HEK293 (cell line): ENCODE data around the gene SWI5.

Source experiments
- CTCF ChIA-PET: fragments of 350-600 bp; formaldehyde crosslinking; extraction: SDS; loops from one replicate; lab custom pipeline; 2021; ENCODE audit warnings: antibody characterized with exemption; lab: Yijun Ruan, JAX
- POLR2A ChIA-PET: fragments of 300-600 bp; formaldehyde crosslinking; extraction: SDS; loops from one replicate; lab custom pipeline; 2020; ENCODE audit warnings: antibody characterized with exemption, inconsistent platforms; lab: Yijun Ruan, JAX
- H3K27ac ChIP-seq: fragments of 200-500 bp; sonication (Bioruptor generic); 2 replicates; pipeline ENCODE4 v1.5.1; 2014; ENCODE audit warnings: low read depth, low read length, control low read depth, inconsistent platforms; ENCODE audit errors: extremely low read depth
- H3K36me3 ChIP-seq, 2 experiments: fragments of 200-500 bp in 1 of 2; sonication (Bioruptor generic) in 1 of 2; 1 replicate in 1 of 2; 2 replicates in 1 of 2; pipeline ENCODE4 v1.5.1; 2014 to 2017; ENCODE audit warnings: inconsistent platforms in 2 of 2, low read length in 2 of 2; ENCODE audit not compliant: control insufficient read depth in 2 of 2, insufficient read depth in 1 of 2
- H3K4me1 ChIP-seq: fragments of 200-500 bp; sonication (Bioruptor generic); 2 replicates; pipeline ENCODE4 v1.5.1; 2014; ENCODE audit warnings: mild to moderate bottlenecking, low read length, inconsistent platforms; ENCODE audit not compliant: control insufficient read depth, insufficient read depth
- H3K4me3 ChIP-seq: 2 replicates; pipeline ENCODE4 v1.5.1; 2011; ENCODE audit warnings: low read depth, mild to moderate bottlenecking, control low read depth, low read length, moderate library complexity
- H3K9me3 ChIP-seq: fragments of 200-500 bp; sonication (Bioruptor generic); 2 replicates; pipeline ENCODE4 v1.5.1; 2014; ENCODE audit warnings: low read depth, low read length, inconsistent platforms; ENCODE audit not compliant: control insufficient read depth, insufficient read depth
- BCL11B ChIP-seq: fragments of 450-650 bp; formaldehyde crosslinking; IDR thresholded peaks from 2 replicates; pipeline ENCODE4 v1.5.1; 2016; ENCODE audit warnings: low read depth, missing biosample characterization, missing genetic modification characterization
- EGR2 ChIP-seq: fragments of 450-650 bp; formaldehyde crosslinking; IDR thresholded peaks from 2 replicates; pipeline ENCODE4 v1.5.1; 2016; ENCODE audit warnings: low read depth, missing biosample characterization, missing genetic modification characterization
- GLI2 ChIP-seq: fragments of 450-650 bp; formaldehyde crosslinking; IDR thresholded peaks from 2 replicates; pipeline ENCODE4; 2017; ENCODE audit warnings: missing biosample characterization, missing genetic modification characterization, low read depth, borderline replicate concordance
- KLF16 ChIP-seq: fragments of 450-650 bp; formaldehyde crosslinking; IDR thresholded peaks from 2 replicates; pipeline ENCODE4 v1.5.1; 2017; ENCODE audit warnings: missing biosample characterization, missing genetic modification characterization
- KLF8 ChIP-seq: fragments of 450-650 bp; formaldehyde crosslinking; IDR thresholded peaks from 2 replicates; pipeline ENCODE4 v1.5.1; 2016; ENCODE audit warnings: missing biosample characterization, missing genetic modification characterization
- OVOL3 ChIP-seq: fragments of 450-650 bp; formaldehyde crosslinking; IDR thresholded peaks from 2 replicates; pipeline ENCODE4 v1.5.1; 2016; ENCODE audit warnings: missing biosample characterization, missing genetic modification characterization
- SALL2 ChIP-seq: fragments of 450-650 bp; formaldehyde crosslinking; IDR thresholded peaks from 2 replicates; pipeline ENCODE4 v1.5.0; 2017; ENCODE audit warnings: missing biosample characterization, mild to moderate bottlenecking, missing genetic modification characterization, borderline replicate concordance
- YY2 ChIP-seq: fragments of 450-650 bp; formaldehyde crosslinking; IDR thresholded peaks from 2 replicates; pipeline ENCODE4 v1.5.1; 2016; ENCODE audit warnings: missing biosample characterization, missing genetic modification characterization
- ZFHX2 ChIP-seq: fragments of 450-650 bp; formaldehyde crosslinking; conservative IDR thresholded peaks from 2 replicates; pipeline ENCODE4 v1.5.1; 2016; ENCODE audit warnings: missing biosample characterization, missing genetic modification characterization
- ZNF140 ChIP-seq: fragments of 450-650 bp; formaldehyde crosslinking; IDR thresholded peaks from 2 replicates; pipeline ENCODE4 v1.5.1; 2016; ENCODE audit warnings: missing biosample characterization, missing genetic modification characterization
- ZNF146 ChIP-seq: fragments of 450-650 bp; formaldehyde crosslinking; IDR thresholded peaks from 2 replicates; pipeline ENCODE4 v1.5.1; 2016; ENCODE audit warnings: missing biosample characterization, missing genetic modification characterization
- ZNF19 ChIP-seq: fragments of 450-650 bp; formaldehyde crosslinking; IDR thresholded peaks from 2 replicates; pipeline ENCODE4; 2016; ENCODE audit warnings: missing biosample characterization, missing genetic modification characterization, low read depth
- ZNF248 ChIP-seq: fragments of 450-650 bp; formaldehyde crosslinking; IDR thresholded peaks from 2 replicates; pipeline ENCODE4 v1.5.1; 2017; ENCODE audit warnings: missing biosample characterization, missing genetic modification characterization
- ZNF26 ChIP-seq: fragments of 450-650 bp; formaldehyde crosslinking; IDR thresholded peaks from 2 replicates; pipeline ENCODE4 v1.5.1; 2016; ENCODE audit warnings: missing biosample characterization, missing genetic modification characterization
- ZNF341 ChIP-seq: fragments of 450-650 bp; formaldehyde crosslinking; IDR thresholded peaks from 2 replicates; pipeline ENCODE4; 2016; ENCODE audit warnings: low read depth, missing biosample characterization, missing genetic modification characterization
- ZNF518A ChIP-seq: fragments of 450-650 bp; formaldehyde crosslinking; conservative IDR thresholded peaks from 2 replicates; pipeline ENCODE4 v1.5.1; 2016; ENCODE audit warnings: low read depth, missing biosample characterization, missing genetic modification characterization
- ZNF560 ChIP-seq: fragments of 450-650 bp; formaldehyde crosslinking; IDR thresholded peaks from 2 replicates; pipeline ENCODE4 v1.5.1; 2017; ENCODE audit warnings: missing biosample characterization, missing genetic modification characterization, borderline replicate concordance
- ZNF626 ChIP-seq: fragments of 450-650 bp; sonication (Bioruptor Pico); formaldehyde crosslinking; IDR thresholded peaks from 2 replicates; pipeline ENCODE4 v1.5.1; 2018; ENCODE audit warnings: missing biosample characterization, missing genetic modification characterization, inconsistent platforms
- ZNF670 ChIP-seq: fragments of 450-650 bp; formaldehyde crosslinking; IDR thresholded peaks from 2 replicates; pipeline ENCODE4 v1.5.1; 2016; ENCODE audit warnings: missing biosample characterization, missing genetic modification characterization, low read depth
- ZNF692 ChIP-seq: fragments of 450-650 bp; formaldehyde crosslinking; IDR thresholded peaks from 2 replicates; pipeline ENCODE4 v1.5.1; 2016; ENCODE audit warnings: missing biosample characterization, missing genetic modification characterization

SWI5 gene

GRCh38 chr9:128251732-128252100 lies 24.4 kb upstream of the SWI5 start:
- CTCF ChIA-PET, result interaction anchor here (1.0 to 1.2 kb wide), 2 partner anchors 12 to 41 kb away, joined by 3 to 4 read pairs; no protein-coding TSS in a partner anchor
- POLR2A ChIA-PET, result interaction anchor here (1.9 kb wide), 1 partner anchor 24 kb away, joined by 7 read pairs; the partner anchor contains the start of genes GOLGA2 and SWI5
- Histone ChIP-seq H3K27ac (no peak overlapping the region), H3K36me3 (peaks cover 0 to 27% of the 10 kb centered on the region in 2 experiments; a peak in 1 of 3 replicates), H3K4me1 (no peaks in the 10 kb centered on the region), H3K4me3 (no peak overlapping the region), H3K9me3 (no peaks in the 10 kb centered on the region)
- no peak for TF ChIP-seq ZNF146 (tag by site-specific recombination)
- no peak for TF ChIP-seq KLF16 (tag by site-specific recombination)

GRCh38 chr9:128252317-128253139 lies 23.5 kb upstream of the SWI5 start:
- Histone ChIP-seq H3K4me1 (no peaks in the 10 kb centered on the region), H3K4me3 (no peak overlapping the region), H3K36me3 (peaks cover 0 to 35% of the 10 kb centered on the region in 2 experiments; a peak in 1 of 3 replicates), H3K27ac (no peak overlapping the region), H3K9me3 (no peaks in the 10 kb centered on the region)
- POLR2A ChIA-PET, result interaction anchor here (0.6 to 1.9 kb wide), 2 partner anchors 24 to 191 kb away, joined by 6 to 7 read pairs; partner anchors contain the start of genes GOLGA2 and SWI5
- TF ChIP-seq ZFHX2 (tag by site-specific recombination) (0 out of 2 replicates have a peak, but pooled peaks have one; percentile 29), BCL11B (tag by site-specific recombination) (no peak), KLF8 (0 out of 2 replicates have a peak, but pooled peaks have one; percentile 30)
- CTCF ChIA-PET, result interaction anchor here (0.9 to 1.2 kb wide), 3 partner anchors 13 to 40 kb away, joined by 3 to 4 read pairs (median 3); no protein-coding TSS in a partner anchor

GRCh38 chr9:128253140-128253990 lies 22.7 kb upstream of the SWI5 start:
- CTCF ChIA-PET, result interaction anchor here (0.5 to 1.5 kb wide), 7 partner anchors 14 to 655 kb away, joined by 3 to 6 read pairs (median 5); no protein-coding TSS in a partner anchor
- no peak for TF ChIP-seq ZFHX2 (tag by site-specific recombination)
- no peak for TF ChIP-seq GLI2 (tag by site-specific recombination)
- no peak for TF ChIP-seq YY2
- no peak for TF ChIP-seq OVOL3 (tag by site-specific recombination)
- no peak for TF ChIP-seq ZNF560 (tag by site-specific recombination)
- no peak for TF ChIP-seq ZNF140 (tag by site-specific recombination)
- TF ChIP-seq ZNF248 (tag by site-specific recombination), result no peak
- no peak for TF ChIP-seq SALL2
- TF ChIP-seq ZNF341 (tag by site-specific recombination), result no peak
- no peak for TF ChIP-seq ZNF692 (tag by site-specific recombination)
- TF ChIP-seq ZNF670 (tag by site-specific recombination), result no peak
- TF ChIP-seq ZNF626 (tag by site-specific recombination), result no peak
- TF ChIP-seq ZNF518A (tag by site-specific recombination), result no peak
- no peak for TF ChIP-seq ZNF26 (tag by site-specific recombination)
- no peak for TF ChIP-seq ZNF19 (tag by site-specific recombination)
- TF ChIP-seq EGR2, result no peak

More at GRCh38 chr9:128253140-128253990, 22.7 kb upstream of the SWI5 start:
- Histone ChIP-seq H3K4me3 (no peak overlapping the region), H3K9me3 (no peaks in the 10 kb centered on the region), H3K36me3 (peaks cover 0 to 42% of the 10 kb centered on the region in 2 experiments; a peak in 1 of 3 replicates), H3K27ac (no peak overlapping the region), H3K4me1 (no peaks in the 10 kb centered on the region)
- POLR2A ChIA-PET, result interaction anchor here (1.9 kb wide), 1 partner anchor 23 kb away, joined by 7 read pairs; the partner anchor contains the start of genes GOLGA2 and SWI5
